H54 (cell line): ENCODE data around the gene PLCG2.
"Not testable (repeated sequence)": the region's sequence is repeated elsewhere in the genome, so short reads cannot be mapped to it uniquely, and the experiment has no call there.

Source experiments
- DNase-seq: peaks from one replicate; pipeline ENCODE4 v3.0.0; 2011; ENCODE audit warnings: low spot score, mixed read lengths; ENCODE audit not compliant: insufficient read length
- FAIRE-seq: peaks from 3 replicates; lab custom pipeline; 2011; peaks lifted over from hg19 to GRCh38; lab: Jason Lieb, UNC
- POLR2A ChIP-seq: IDR thresholded peaks from 2 replicates; pipeline ENCODE4 v1.6.1; 2011; ENCODE audit warnings: low read depth, mild to moderate bottlenecking, low read length

PLCG2 gene

GRCh38 chr16:82002831-82003230 lies 223.7 kb downstream of the PLCG2 start:
- FAIRE-seq: no peak
- no peak for TF ChIP-seq POLR2A

GRCh38 chr16:82004601-82005000 lies 225.5 kb downstream of the PLCG2 start:
- no peak for TF ChIP-seq POLR2A
- FAIRE-seq (no peak), DNase-seq (no peak)

More at GRCh38 chr16:82002831-82003230, 223.7 kb downstream of the PLCG2 start:
- DNase-seq: no peak

- no peak for TF ChIP-seq POLR2A
- FAIRE-seq: no peak
- DNase-seq: no peak
Observed at GRCh38 chr16:82005027-82005830, 226.1 kb downstream of the PLCG2 start.

- no peak for TF ChIP-seq POLR2A
- DNase-seq (no peak), FAIRE-seq (no peak)
Observed at GRCh38 chr16:82006036-82006435, 226.9 kb downstream of the PLCG2 start.

GRCh38 chr16:82007189-82007588 lies 228.1 kb downstream of the PLCG2 start:
- DNase-seq: no peak
- no peak for FAIRE-seq
- TF ChIP-seq POLR2A: no peak

- FAIRE-seq: no peak
- no peak for DNase-seq
- no peak for TF ChIP-seq POLR2A
Observed at GRCh38 chr16:82008957-82009592, 230.0 kb downstream of the PLCG2 start.

GRCh38 chr16:82009789-82010188 lies 230.7 kb downstream of the PLCG2 start:
- not testable (repeated sequence) for DNase-seq, FAIRE-seq

GRCh38 chr16:82010649-82011048 lies 231.6 kb downstream of the PLCG2 start:
- DNase-seq (no peak), FAIRE-seq (no peak)
- no peak for TF ChIP-seq POLR2A

- FAIRE-seq: no peak
Observed at GRCh38 chr16:82011199-82011641, 232.1 kb downstream of the PLCG2 start, which contains the start of gene SDR42E1. TSS of gene SDR42E1 (minus strand) at chr16:82011470. CDS start at chr16:82000858, 10,612 bp downstream.

More at GRCh38 chr16:82011199-82011641, 232.1 kb downstream of the PLCG2 start, which contains the start of gene SDR42E1:
- no peak for TF ChIP-seq POLR2A
- no peak for DNase-seq
